MM.1S (cell line): ENCODE results near the gene C2CD2.

Source experiments
- CTCF ChIP-seq: fragments of 300-600 bp; sonication (generic); IDR thresholded peaks from 2 replicates; pipeline ENCODE4 v1.5.1; 2016; ENCODE audit warnings: antibody characterized with exemption, low read length, mixed read lengths
- EZH2 ChIP-seq: fragments of 300-600 bp; sonication (generic); optimal IDR thresholded peaks from 2 replicates; pipeline ENCODE3; 2017; ENCODE audit warnings: low read depth, mild to moderate bottlenecking, antibody characterized with exemption, low read length, mixed read lengths

- no peak for TF ChIP-seq CTCF
- no peak for TF ChIP-seq EZH2
Observed at GRCh38 chr21:41847066-41847804, 106.6 kb downstream of the C2CD2 start.
